Measurements from ENCODE around the gene KCNJ12.

DNA sequence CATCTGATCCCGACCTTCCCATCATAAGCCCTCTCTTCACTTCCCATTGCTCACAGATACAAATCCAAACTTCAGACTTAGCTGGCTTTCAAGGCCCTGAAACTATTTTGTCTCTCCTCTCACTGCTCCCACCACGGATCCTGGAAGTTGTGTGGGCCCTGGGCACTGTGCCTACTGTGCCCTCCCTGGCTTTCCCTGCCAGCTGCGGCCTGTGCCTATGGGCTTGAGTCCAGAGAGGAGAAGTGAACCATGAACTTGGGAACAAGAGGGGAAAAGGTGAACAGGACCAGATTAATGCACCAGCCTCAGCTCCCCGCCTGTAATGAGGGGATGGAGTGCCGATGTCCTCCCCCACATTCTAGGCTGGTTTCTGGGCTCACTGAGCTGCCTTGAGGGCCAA is 18.9 kb upstream of the KCNJ12 start:
- no peak for TF ChIP-seq CTCF (conservative IDR thresholded peaks at IDR 0.05; ENCODE audit: low read depth, low read length)
- TF ChIP-seq EZH2 (IDR thresholded peaks at IDR 0.05; ENCODE audit: borderline replicate concordance, low read depth, low read length, poor library complexity, severe bottlenecking) = no peak
